Neural cell (in vitro differentiated cells): ENCODE measurements around the gene INPP5B. TPM values are rescaled to one million over a fixed set of nuclear protein-coding genes. Genes with fewer than 3 reads are reported as not detected.

ENCODE experiments used
- H2AFZ ChIP-seq: fragments of 200-600, 300-800 bp; sonication (generic), shearing (Covaris generic); 2 replicates; pipeline ENCODE4 v1.6.0; 2014; ENCODE audit warnings: low read depth, mild to moderate bottlenecking, antibody characterized with exemption, low read length, moderate library complexity
- H3F3A ChIP-seq: fragments of 200-600 bp; shearing (Covaris generic); 2 replicates; pipeline ENCODE4 v1.6.1; 2016; ENCODE audit warnings: mild to moderate bottlenecking, moderate library complexity, mixed read lengths, antibody characterized with exemption, low read length; ENCODE audit not compliant: insufficient read depth, poor library complexity, severe bottlenecking
- H3K27ac ChIP-seq: fragments of 200-600, 300-800 bp; sonication (generic), shearing (Covaris generic); 2 replicates; pipeline ENCODE4 v1.5.1; 2014; ENCODE audit warnings: mild to moderate bottlenecking, low read length, moderate library complexity
- H3K27me3 ChIP-seq: fragments of 300-800, 200-600 bp; sonication (generic), shearing (Covaris generic); 2 replicates; pipeline ENCODE4 v1.6.0; 2014; ENCODE audit warnings: mild to moderate bottlenecking, low read depth, low read length, moderate library complexity; ENCODE audit not compliant: insufficient read depth
- H3K36me3 ChIP-seq: fragments of 300-800, 200-600 bp; sonication (generic), shearing (Covaris generic); 2 replicates; pipeline ENCODE4 v1.5.1; 2014; ENCODE audit warnings: mild to moderate bottlenecking, antibody characterized with exemption, low read length, moderate library complexity; ENCODE audit not compliant: insufficient read depth
- H3K4me2 ChIP-seq: fragments of 300-800, 200-600 bp; sonication (generic), shearing (Covaris generic); 2 replicates; pipeline ENCODE4 v1.6.0; 2014; ENCODE audit warnings: mild to moderate bottlenecking, low read length
- H3K4me3 ChIP-seq: fragments of 300-800, 200-600 bp; sonication (generic), shearing (Covaris generic); 2 replicates; pipeline ENCODE4 v1.5.1; 2014; ENCODE audit warnings: mild to moderate bottlenecking, low read length, moderate library complexity
- H3K79me2 ChIP-seq: fragments of 200-600 bp; shearing (Covaris generic); replicated peaks from 2 replicates; pipeline ENCODE4 v1.6.0; 2014; ENCODE audit warnings: mild to moderate bottlenecking, low read length, moderate library complexity; ENCODE audit not compliant: insufficient read depth
- H3K9ac ChIP-seq: fragments of 300-800, 200-600 bp; sonication (generic), shearing (Covaris generic); 2 replicates; pipeline ENCODE4 v1.6.1; 2016; ENCODE audit warnings: mild to moderate bottlenecking, low read length, mixed read lengths
- H3K9me2 ChIP-seq: fragments of 200-600 bp; shearing (Covaris generic); 2 replicates; pipeline ENCODE4 v1.6.1; 2016; ENCODE audit warnings: mild to moderate bottlenecking, low read length, mixed read lengths; ENCODE audit not compliant: insufficient read depth
- H3K9me3 ChIP-seq: fragments of 200-600, 300-800 bp; sonication (generic), shearing (Covaris generic); 2 replicates; pipeline ENCODE4 v1.6.1; 2016; ENCODE audit warnings: mild to moderate bottlenecking, mixed run types, low read length, moderate library complexity, mixed read lengths
- H4K20me1 ChIP-seq: fragments of 200-600 bp; shearing (Covaris generic); 2 replicates; pipeline ENCODE4 v1.6.1; 2016; ENCODE audit warnings: mild to moderate bottlenecking, mixed run types; ENCODE audit not compliant: insufficient read depth
- CTCF ChIP-seq: fragments of 450-650 bp; IDR thresholded peaks from 2 replicates; pipeline ENCODE4 v1.5.1; 2014; ENCODE audit warnings: antibody characterized with exemption, mild to moderate bottlenecking, moderate library complexity; ENCODE audit not compliant: poor library complexity, severe bottlenecking
- EP300 ChIP-seq: fragments of 450-650 bp; conservative IDR thresholded peaks from 2 replicates; pipeline ENCODE4 v1.6.1; 2014; ENCODE audit warnings: antibody characterized with exemption, mild to moderate bottlenecking, moderate library complexity; ENCODE audit not compliant: poor library complexity, severe bottlenecking
- EZH2 ChIP-seq: fragments of 200-600, 300-800 bp; shearing (Covaris generic), sonication (generic); IDR thresholded peaks from 2 replicates; pipeline ENCODE4 v1.6.1; 2014; ENCODE audit warnings: antibody characterized with exemption, low read length, borderline replicate concordance, mild to moderate bottlenecking; ENCODE audit not compliant: insufficient read depth, poor library complexity, severe bottlenecking
- MXI1 ChIP-seq: fragments of 450-650 bp; conservative IDR thresholded peaks from 2 replicates; pipeline ENCODE4 v1.6.1; 2014; ENCODE audit warnings: antibody characterized with exemption, mild to moderate bottlenecking; ENCODE audit not compliant: poor library complexity, severe bottlenecking
- POLR2AphosphoS5 ChIP-seq: IDR thresholded peaks from 2 replicates; pipeline ENCODE4 v1.6.1; 2012
- RAD21 ChIP-seq: fragments of 450-650 bp; conservative IDR thresholded peaks from 2 replicates; pipeline ENCODE4 v1.6.1; 2014; ENCODE audit warnings: antibody characterized with exemption, mild to moderate bottlenecking, moderate library complexity
- REST ChIP-seq: IDR thresholded peaks from 2 replicates; pipeline ENCODE4 v1.6.1; 2012; ENCODE audit warnings: borderline replicate concordance
- SMC3 ChIP-seq: fragments of 450-650 bp; conservative IDR thresholded peaks from 2 replicates; pipeline ENCODE4 v1.6.1; 2014; ENCODE audit warnings: antibody characterized with exemption, mild to moderate bottlenecking, moderate library complexity; ENCODE audit not compliant: poor library complexity
- TAF1 ChIP-seq: IDR thresholded peaks from 2 replicates; pipeline ENCODE4 v1.6.1; 2012; ENCODE audit warnings: low read depth
- polyA plus RNA-seq: library from polyadenylated mRNA; depleted of rRNA; stranded (reverse); fragments of >200 nt; gene quantifications from 2 replicates; pipeline ENCODE4 v1.2.3, GENCODE V29; 2014

Gene INPP5B
- polyA plus RNA-seq, 1 donor from 2014 or later = 13.4 TPM

- no peak for TF ChIP-seq MXI1
- no peak for TF ChIP-seq EZH2
These were observed 20.6 kb downstream of the INPP5B start (continued) for GRCh38 chr1:37926038-37926924.

- Histone ChIP-seq H3K27ac (no peak overlapping the region), H2AFZ (no peak overlapping the region), H3K9me3 (no peaks in the 10 kb centered on the region), H3K27me3 (no peaks in the 10 kb centered on the region), H4K20me1 (no peaks in the 10 kb centered on the region), H3K79me2 (no peaks in the 10 kb centered on the region), H3K9me2 (no peaks in the 10 kb centered on the region), H3K9ac (no peak overlapping the region), H3F3A (no peaks in the 10 kb centered on the region), H3K4me2 (no peak overlapping the region), H3K36me3 (no peaks in the 10 kb centered on the region), H3K4me3 (no peak overlapping the region)
- TF ChIP-seq CTCF (no peak), EP300 (no peak), SMC3 (no peak), REST (no peak)
These were observed 21.5 kb downstream of the INPP5B start for GRCh38 chr1:37925316-37925715.

- no peaks in the 10 kb centered on the region for H3K36me3 ChIP-seq
- H3K9me3 ChIP-seq = no peaks in the 10 kb centered on the region
- TF ChIP-seq SMC3 = no peak
- no peak for TF ChIP-seq POLR2AphosphoS5
- no peak for TF ChIP-seq CTCF
- no peak for TF ChIP-seq EP300
- no peak for TF ChIP-seq TAF1
- TF ChIP-seq RAD21 = no peak
- no peak overlapping the region for H3K27ac ChIP-seq
- H2AFZ ChIP-seq = no peak overlapping the region
- no peaks in the 10 kb centered on the region for H3K27me3 ChIP-seq
- no peaks in the 10 kb centered on the region for H3K9me2 ChIP-seq
- no peak overlapping the region for H3K4me3 ChIP-seq
- no peaks in the 10 kb centered on the region for H3K79me2 ChIP-seq
- H3K4me2 ChIP-seq = no peak overlapping the region
- H3F3A ChIP-seq = no peaks in the 10 kb centered on the region
- H4K20me1 ChIP-seq = no peaks in the 10 kb centered on the region
- H3K9ac ChIP-seq = no peak overlapping the region
These were observed 23.3 kb downstream of the INPP5B start for GRCh38 chr1:37923551-37923889.
